SU-DHL-6 (cell line): ENCODE measurements around the gene EVC2.

ENCODE experiments used
- H2AFZ ChIP-seq: fragments of 200-600 bp; sonication (generic); 2 replicates; pipeline ENCODE4 v1.6.1; 2014; ENCODE audit warnings: low read depth, mild to moderate bottlenecking, moderate library complexity, mixed read lengths, antibody characterized with exemption, low read length; ENCODE audit not compliant: severe bottlenecking
- H3F3A ChIP-seq: fragments of 200-600 bp; shearing (Covaris generic); 2 replicates; pipeline ENCODE4 v1.6.0; 2016; ENCODE audit warnings: antibody characterized with exemption, mild to moderate bottlenecking; ENCODE audit not compliant: insufficient read depth
- H3K27ac ChIP-seq: fragments of 200-600 bp; sonication (generic); 2 replicates; pipeline ENCODE4 v1.5.1; 2016; ENCODE audit warnings: low read depth, mild to moderate bottlenecking, low read length, moderate library complexity, mixed read lengths
- H3K27me3 ChIP-seq: fragments of 200-600 bp; sonication (generic), shearing (Covaris generic); 2 replicates; pipeline ENCODE4 v1.6.0; 2014; ENCODE audit warnings: mild to moderate bottlenecking, low read length
- H3K36me3 ChIP-seq: fragments of 200-600 bp; sonication (generic); 2 replicates; pipeline ENCODE4 v1.6.1; 2014; ENCODE audit warnings: mild to moderate bottlenecking, low read length, mixed read lengths
- H3K4me2 ChIP-seq: fragments of 300-600, 200-600 bp; shearing (Covaris generic), sonication (generic); 2 replicates; pipeline ENCODE4 v1.6.0; 2014; ENCODE audit warnings: low read length, low read depth, mild to moderate bottlenecking; ENCODE audit not compliant: poor library complexity, severe bottlenecking
- H3K4me3 ChIP-seq: fragments of 200-600 bp; sonication (generic); 2 replicates; pipeline ENCODE4 v1.5.1; 2014; ENCODE audit warnings: antibody characterized with exemption, low read length, mild to moderate bottlenecking, mixed read lengths; ENCODE audit not compliant: insufficient read depth, poor library complexity, severe bottlenecking
- H3K79me2 ChIP-seq: fragments of 200-600 bp; sonication (generic); 2 replicates; pipeline ENCODE4 v1.6.1; 2014; ENCODE audit warnings: mild to moderate bottlenecking, low read length, moderate library complexity; ENCODE audit not compliant: insufficient read depth
- H3K9ac ChIP-seq: fragments of 200-600 bp; sonication (generic); 2 replicates; pipeline ENCODE4 v1.7.0; 2014; ENCODE audit warnings: mild to moderate bottlenecking, low read length
- H3K9me2 ChIP-seq: fragments of 200-600 bp; sonication (generic); replicated peaks from 2 replicates; pipeline ENCODE4 v1.6.1; 2014; ENCODE audit warnings: low read length; ENCODE audit not compliant: insufficient read depth
- H3K9me3 ChIP-seq: fragments of 200-600 bp; sonication (generic); 2 replicates; pipeline ENCODE4 v1.6.1; 2014; ENCODE audit warnings: low read length, mixed read lengths; ENCODE audit not compliant: insufficient read depth
- H4K20me1 ChIP-seq: fragments of 200-600 bp; sonication (generic); 2 replicates; pipeline ENCODE4 v1.6.1; 2014; ENCODE audit warnings: low read depth, mild to moderate bottlenecking, antibody characterized with exemption, low read length, moderate library complexity, mixed read lengths
- CTCF ChIP-seq: fragments of 200-600 bp; sonication (generic); IDR thresholded peaks from one replicate; pipeline ENCODE4 v1.5.1; 2017; ENCODE audit warnings: antibody characterized with exemption, mild to moderate bottlenecking, low read length, moderate library complexity; ENCODE audit not compliant: insufficient read depth, poor library complexity, severe bottlenecking
- EZH2phosphoT487 ChIP-seq: fragments of 200-600 bp; sonication (generic), shearing (Covaris generic); conservative IDR thresholded peaks from 2 replicates; pipeline ENCODE4 v1.6.1; 2018; ENCODE audit warnings: mild to moderate bottlenecking, antibody characterized with exemption, low read length, moderate library complexity, mixed read lengths

The EVC2 gene

GRCh38 chr4:5718411-5718810 is 10.1 kb upstream of the EVC2 start:
- no peaks in the 10 kb centered on the region for H3K79me2 ChIP-seq
- no peak overlapping the region for H3K9ac ChIP-seq
- H3K27me3 ChIP-seq: no peaks in the 10 kb centered on the region
- H3K4me3 ChIP-seq: no peak overlapping the region
- TF ChIP-seq CTCF (no peak), EZH2phosphoT487 (no peak)
- no peaks in the 10 kb centered on the region for H3F3A ChIP-seq
- H3K27ac ChIP-seq: no peak overlapping the region
- no peaks in the 10 kb centered on the region for H3K9me2 ChIP-seq
- H3K9me3 ChIP-seq: no peaks in the 10 kb centered on the region
- H4K20me1 ChIP-seq: no peaks in the 10 kb centered on the region
- no peaks in the 10 kb centered on the region for H3K36me3 ChIP-seq
- H3K4me2 ChIP-seq: no peak overlapping the region
- no peak overlapping the region for H2AFZ ChIP-seq

DNA sequence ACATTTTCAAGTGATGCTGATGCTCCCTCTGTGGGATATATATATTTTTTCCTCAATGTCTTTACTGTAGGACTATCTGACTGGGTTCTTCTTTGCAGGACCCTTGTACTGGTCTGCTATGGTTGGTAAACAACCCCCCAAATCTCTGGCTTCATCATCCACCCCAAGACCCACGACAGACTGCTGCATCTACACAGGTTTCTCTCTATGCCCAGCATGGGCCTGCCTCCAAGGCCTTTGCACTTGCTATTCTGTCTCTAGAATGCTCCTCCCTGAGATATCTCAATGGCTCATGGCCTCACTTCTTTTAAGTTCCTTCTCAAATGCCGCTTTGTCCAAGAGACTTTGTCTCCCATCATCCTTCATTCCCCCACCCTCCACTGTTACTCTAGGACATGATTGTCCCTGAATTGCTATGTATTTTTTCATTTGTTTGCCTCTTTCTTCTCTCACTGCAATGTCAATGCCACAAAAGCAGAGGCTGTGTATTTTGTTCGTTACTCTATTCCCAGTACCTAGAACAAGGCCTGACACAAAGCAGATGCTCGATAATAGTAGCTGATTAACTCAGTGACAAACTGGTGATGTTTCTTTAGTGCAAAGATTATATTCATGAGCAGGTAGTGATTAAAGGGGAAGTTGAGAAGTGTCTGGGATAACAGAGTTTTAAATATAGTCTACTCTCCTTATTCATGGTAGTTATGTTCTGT is 9.2 kb upstream of the EVC2 start:
- TF ChIP-seq CTCF (no peak), EZH2phosphoT487 (no peak)
- Histone ChIP-seq H3K4me2 (no peak overlapping the region), H3K4me3 (no peak overlapping the region), H3K27me3 (no peaks in the 10 kb centered on the region), H2AFZ (no peak overlapping the region), H4K20me1 (no peaks in the 10 kb centered on the region), H3K79me2 (no peaks in the 10 kb centered on the region), H3K9ac (no peak overlapping the region), H3K36me3 (no peaks in the 10 kb centered on the region), H3K9me3 (no peaks in the 10 kb centered on the region), H3F3A (no peaks in the 10 kb centered on the region), H3K27ac (no peak overlapping the region), H3K9me2 (no peaks in the 10 kb centered on the region)

DNA sequence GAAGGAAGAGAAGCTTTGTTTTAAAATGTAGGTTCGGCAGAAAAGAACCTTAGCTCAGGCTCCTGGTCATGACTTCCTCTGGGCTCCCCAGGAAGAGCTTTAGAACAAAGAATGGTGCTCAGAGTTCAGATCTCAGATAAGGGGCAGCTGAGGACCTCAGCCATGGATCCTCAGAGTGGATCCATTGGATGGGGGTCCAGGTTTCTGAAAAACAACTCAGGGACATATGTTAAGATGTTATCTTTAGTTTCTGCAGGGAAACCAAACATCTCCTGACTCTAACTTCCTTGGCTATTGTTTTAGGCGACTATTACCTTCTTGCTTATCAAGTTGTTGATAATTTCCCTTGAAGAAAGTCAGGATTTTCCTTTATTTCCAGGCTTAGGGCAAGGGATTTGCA is 8.0 kb upstream of the EVC2 start:
- Histone ChIP-seq H3K9me3 (no peaks in the 10 kb centered on the region), H4K20me1 (no peaks in the 10 kb centered on the region), H3K9me2 (no peaks in the 10 kb centered on the region), H3K4me3 (no peak overlapping the region), H3K27me3 (no peaks in the 10 kb centered on the region), H3K27ac (no peak overlapping the region), H2AFZ (no peak overlapping the region), H3K9ac (no peak overlapping the region), H3K79me2 (no peaks in the 10 kb centered on the region), H3K4me2 (no peak overlapping the region), H3K36me3 (no peaks in the 10 kb centered on the region), H3F3A (no peaks in the 10 kb centered on the region)
- no peak for TF ChIP-seq EZH2phosphoT487
- TF ChIP-seq CTCF: no peak
